HG02852 (cell line): ENCODE data around the gene FAM185A.
"Not testable (repeated sequence)": the region's sequence is repeated elsewhere in the genome, so short reads cannot be mapped to it uniquely, and the experiment has no call there.

Experiments used
- ATAC-seq: cut with Tn5 transposase; IDR thresholded peaks from one replicate; pipeline ENCODE4 v1.9.1; 2021; ENCODE audit warnings: mild to moderate bottlenecking, moderate library complexity; ENCODE audit not compliant: unreplicated experiment

Gene FAM185A

DNA sequence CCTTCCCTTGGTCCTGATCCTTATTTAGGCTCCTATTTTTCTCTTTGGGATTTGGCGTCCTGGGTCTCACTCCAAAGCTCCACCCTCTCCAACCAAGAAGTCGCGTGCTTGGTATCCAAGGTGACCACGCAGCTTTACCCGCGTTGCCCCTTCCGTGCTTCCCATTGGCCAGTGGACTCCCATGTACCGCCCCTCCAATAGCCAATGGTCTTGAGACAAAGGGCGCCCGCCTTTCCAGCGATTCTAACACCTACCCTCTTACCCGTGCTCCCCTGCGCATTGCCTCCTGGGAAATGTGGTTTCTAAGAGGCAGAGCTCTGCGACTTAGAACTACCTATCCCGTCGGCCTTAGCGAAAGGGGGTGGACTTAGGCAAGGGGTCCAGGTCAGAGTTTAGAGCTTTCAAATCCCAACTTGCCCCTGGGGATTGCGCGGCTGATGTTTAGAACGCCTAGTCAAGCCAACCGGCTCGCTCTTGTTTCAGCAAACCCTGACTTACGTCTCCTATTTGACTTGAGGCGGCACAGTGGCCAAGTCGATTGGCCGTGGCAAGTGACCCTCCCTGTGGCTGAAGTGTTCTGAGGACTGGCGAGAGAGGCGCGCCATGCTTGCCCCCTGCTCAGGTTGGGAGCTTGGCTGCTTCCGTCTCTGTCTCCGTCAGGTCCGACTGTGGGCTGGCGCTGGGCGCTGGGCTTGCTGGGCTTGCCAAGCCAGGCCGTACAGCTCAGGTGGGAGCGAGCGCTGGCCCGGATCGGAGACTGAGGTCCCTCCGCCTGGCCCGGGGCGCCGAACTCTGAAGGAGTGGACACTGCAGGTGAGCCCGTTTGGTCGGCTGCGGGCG lies at the start of gene FAM185A:
TSS of gene FAM185A (plus strand) at position 395 of the 840 bp plus-strand sequence. CDS start at position 604, 209 bp downstream.
- peak; percentile 97 for ATAC-seq

DNA sequence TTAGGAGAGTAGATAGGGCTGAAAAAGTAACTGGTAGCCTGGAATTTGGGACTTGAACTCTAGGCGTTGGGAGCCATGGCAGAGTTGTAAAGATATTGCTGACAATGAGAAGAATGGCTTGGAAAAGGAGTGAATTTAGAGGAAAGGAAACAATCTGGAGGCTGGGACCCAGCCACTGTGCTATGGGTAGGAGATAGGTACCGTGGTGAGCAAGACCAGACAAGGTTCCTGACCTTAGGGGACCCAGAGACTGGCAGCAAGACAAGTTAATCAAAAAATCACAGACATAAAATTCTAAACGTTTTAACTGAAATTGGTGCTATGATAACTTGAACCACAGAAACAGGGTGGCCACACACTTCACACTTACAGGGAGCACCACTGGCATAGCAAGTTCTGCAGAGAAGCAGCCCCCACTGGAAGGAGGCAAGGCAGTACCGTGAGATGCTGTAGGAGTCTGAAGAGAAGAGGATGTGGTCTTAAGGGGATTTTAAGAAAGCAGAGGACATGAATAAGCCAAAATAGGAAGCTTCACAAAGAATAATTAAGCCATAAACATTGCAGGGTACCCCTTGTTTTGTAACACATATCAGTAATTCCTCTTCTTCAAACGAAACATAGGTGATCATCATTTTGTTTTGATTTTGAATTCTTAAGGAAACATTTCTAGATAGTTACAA lies 35.6 kb upstream of the FAM185A start:
- peak; percentile 58 for ATAC-seq

DNA sequence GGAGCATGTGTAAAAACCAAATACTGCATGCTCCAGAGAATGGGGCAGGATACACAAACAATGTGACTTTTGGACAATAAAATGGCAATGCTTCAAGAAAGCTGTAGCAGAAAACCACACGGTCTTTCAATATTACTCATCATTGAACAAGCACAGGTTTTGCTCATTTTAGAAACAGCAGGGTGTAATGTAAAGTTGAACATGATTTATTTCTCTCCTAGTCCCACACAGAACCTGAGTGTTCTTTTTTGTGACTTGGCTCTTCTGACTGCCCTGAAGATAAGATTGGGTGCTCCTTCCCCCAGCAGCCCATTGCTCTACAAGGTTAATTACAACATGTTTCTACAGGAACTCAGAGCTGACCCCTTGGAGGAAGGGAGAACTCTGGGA lies 35.1 kb upstream of the FAM185A start:
- peak; percentile 84 for ATAC-seq

DNA sequence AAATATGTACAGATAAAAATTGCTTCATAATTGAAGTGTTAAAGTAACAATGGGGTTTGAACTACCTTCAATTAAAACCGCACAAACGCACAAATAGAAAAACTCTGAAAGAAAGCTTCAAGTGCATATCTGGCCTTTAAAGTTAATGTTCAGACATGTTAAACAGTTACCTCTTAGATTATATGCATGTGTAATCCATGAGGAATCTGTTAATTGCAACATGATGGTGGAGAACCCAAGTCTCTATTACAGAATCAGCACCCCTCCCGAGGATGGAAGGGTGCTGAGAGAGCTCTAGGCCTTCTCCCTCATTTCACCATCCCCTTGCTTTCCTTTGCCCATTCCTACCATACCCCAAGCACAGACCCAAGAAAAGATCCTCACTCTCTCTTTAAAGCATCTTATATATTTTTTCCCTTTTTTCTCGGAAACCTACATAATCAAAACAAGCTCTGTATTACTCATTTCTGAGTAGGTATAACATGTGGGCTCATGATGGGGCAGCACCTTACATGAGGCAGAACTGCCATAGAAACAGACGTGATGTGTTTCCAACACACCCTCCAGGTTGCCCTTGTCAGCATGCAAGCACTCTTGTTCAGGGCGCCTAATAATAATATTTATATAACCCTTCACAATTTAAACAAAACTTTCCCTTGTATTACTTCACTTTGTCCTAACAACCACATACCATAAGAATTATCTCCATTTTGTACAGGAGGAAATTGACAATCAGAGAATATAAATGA lies 33.9 kb upstream of the FAM185A start:
- not testable (repeated sequence) for ATAC-seq

DNA sequence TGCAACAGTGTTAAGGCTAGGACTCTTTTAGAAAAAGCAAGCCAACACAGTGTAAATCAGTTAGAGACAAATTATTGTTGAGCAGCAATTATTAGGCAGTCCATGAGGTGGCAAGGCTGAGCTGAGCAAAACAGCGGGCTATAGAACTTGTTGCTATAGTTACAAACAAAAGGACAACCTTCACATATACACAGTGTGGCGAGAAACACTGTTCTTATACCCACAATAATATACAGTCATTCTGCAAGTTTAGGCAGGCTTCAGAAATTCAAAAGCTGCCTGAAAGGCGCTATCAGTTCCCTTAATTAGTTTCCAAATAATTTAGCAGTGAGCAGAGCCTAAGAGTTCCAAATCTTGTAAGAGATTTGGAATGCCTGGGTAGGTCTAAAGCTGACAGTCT lies 33.1 kb upstream of the FAM185A start:
- peak; percentile 54 for ATAC-seq

DNA sequence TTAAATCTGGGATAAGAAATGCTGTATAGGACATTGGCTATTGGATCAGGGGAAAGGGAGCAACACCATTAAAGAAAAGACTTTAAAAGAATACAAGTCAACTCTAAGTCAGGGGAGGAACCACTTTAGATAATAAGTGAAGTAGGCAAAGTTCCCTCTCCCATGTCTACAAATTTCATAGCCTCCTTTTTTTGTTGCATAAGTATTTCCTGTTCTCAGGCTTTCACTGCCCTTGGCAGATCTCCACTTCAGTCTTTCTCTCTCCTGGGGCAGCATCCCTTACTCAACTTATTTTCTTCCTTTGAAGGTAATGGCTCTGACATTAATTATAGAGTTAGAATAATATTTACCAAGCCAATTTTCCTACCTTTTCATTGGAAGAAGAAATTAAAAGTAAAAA lies 30.3 kb upstream of the FAM185A start:
- not testable (repeated sequence) for ATAC-seq

DNA sequence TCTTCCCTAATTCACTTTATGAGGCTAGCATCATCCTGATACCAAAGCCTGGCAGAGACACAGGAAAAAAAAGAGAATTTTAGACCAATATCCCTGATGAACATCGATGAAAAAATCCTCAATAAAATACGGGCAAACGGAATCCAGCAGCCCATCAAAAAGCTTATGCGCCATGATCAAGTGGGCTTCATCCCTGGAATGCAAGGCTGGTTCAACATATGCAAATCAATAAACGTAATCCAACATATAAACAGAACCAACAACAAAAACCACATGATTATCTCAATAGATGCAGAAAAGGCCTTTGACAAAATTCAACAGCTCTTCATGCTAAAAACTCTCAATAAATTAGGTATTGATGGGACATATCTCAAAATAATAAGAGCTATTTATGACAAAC lies 22.6 kb upstream of the FAM185A start:
- ATAC-seq: not testable (repeated sequence)

DNA sequence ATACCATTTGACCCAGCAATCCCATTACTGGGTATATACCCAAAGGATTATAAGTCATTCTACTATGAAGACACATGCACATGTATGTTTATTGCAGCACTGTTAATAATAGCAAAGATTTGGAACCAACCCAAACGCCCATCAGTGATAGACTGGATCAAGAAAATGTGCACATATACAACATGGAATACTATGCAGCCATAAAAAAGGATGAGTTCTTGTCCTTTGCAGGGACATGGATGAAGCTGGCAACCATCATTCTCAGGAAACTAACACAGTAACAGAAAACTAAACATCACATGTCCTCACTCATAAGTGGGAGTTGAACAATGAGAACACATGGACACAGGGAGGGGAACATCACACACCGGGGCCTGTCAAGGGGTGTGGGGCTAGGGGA lies 19.1 kb upstream of the FAM185A start:
- ATAC-seq: not testable (repeated sequence)

DNA sequence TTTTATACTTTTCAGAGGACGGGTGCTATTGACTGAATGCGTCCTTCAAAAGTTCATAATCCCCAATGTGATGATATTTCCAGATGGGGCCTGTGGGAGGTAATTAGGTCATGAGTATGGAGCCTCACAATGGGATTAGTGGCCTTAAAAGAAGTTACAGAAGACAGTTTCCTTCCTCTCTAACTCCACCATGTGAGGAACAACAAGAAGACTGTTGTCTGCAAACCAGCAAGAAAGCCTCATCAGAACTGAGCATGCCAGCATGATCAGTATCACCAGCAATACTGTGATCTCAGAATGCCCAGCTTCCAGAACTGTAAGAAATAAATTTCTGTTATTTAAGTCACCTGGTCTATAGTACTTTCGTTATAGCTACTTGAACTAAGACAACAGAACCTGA lies 18.4 kb upstream of the FAM185A start:
- not testable (repeated sequence) for ATAC-seq

DNA sequence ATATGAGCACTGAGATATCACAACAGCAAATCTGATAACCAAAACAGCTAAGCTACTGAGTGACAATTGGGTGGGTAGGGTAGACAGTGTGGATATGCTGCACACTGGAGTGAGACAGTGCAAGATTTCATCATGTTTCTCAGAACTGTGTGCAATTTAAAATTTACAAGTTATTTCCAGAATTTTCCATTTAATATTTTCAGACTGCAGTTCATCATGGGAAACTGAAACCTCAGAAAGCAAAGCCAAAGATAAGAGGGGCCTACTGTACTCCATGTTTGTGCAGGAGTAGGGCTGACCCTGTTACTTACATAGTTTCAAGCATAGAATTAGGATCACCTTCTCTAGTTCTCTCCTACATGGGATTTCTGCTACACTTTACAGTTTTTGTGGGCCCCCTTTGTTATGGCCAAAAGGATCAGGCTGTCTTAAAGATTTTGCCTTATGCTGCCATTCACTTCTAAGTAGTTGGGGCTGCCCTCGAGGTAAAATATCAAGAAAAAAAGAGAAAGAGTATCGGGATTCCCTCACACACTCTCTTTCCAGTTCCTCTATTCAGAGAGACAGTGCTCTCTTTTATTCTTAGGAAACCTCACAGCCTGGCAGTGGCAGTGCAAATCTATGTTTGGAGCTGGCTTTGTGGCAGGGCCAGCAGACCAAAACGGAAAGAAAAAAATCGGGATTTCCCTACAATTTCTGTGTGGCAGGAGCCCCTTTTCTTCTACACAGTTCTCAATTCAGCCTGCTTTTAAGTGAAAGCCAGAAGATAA lies 6.6 kb upstream of the FAM185A start:
- not testable (repeated sequence) for ATAC-seq

DNA sequence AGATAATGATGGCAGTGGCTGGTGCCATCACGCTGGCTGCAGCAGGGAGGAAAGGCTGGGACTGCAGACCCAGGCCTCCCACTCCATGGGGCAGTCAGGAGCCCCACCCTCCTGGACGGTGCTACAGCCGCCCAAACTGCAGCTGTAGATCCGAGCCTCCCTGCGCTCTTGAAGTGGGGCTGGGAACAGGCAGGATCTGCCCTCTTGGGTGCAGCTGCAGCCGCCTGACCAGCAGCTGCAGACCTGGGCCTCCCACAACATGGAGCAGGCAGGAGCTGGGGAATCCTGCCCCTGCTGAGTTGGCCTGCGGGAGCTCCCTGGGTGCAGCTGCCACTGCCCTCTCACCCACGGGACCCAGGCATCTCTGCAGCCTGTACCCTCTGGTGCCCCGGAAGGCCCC lies 4.9 kb upstream of the FAM185A start:
- not testable (repeated sequence) for ATAC-seq

DNA sequence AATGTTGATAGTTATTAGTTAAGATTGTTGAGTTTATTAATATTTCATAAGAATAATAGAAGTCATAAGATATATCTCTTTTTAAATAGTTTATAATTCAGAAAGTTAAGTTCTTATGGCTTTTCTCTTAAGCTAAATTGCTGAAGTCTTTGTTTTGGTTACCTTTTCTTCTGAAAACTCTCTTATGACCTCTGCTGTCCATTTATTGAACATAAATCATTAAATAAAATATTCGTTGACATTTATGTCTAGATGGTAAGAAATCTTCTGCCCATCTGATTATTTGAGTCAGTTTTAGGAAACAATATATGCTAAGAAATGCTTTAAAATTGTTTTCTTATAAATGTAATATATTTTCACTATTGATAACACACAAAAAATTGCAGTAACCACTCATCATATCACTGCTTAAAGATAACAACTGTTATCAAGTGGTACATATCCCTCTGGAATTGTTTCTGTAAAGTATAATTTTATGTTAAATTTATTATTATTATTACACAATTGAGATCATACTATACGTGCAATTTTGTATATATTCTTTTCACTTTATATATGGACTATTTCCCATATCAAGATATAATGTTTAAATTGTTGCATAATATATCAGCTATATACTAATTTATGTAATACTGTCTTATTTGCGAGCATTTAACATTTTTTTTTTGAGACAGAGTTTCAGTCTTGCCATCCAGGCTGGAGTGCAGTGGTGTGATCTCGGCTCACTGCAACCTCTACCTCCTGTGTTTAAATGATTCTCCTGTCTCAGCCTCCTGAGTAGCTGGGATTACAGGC lies 3.1 kb upstream of the FAM185A start:
- ATAC-seq: not testable (repeated sequence)

DNA sequence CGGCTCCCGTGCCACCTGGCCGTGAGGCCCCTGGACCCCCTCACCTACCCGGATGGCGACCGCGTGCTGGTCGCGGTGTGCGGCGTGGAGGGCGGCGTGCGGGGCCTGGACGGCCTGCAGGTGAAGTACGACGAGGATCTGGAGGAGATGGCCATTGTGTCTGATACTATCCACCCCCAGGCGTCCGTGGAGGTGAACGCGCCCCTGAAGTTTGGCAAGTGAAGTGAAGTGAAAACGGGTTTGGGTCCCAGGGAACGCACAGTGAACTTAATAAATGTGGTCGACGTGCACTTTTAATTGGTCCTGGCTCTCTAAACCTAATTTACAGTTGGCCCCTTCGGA lies 617 bp downstream of the FAM185A start:
- ATAC-seq: not testable (repeated sequence)

DNA sequence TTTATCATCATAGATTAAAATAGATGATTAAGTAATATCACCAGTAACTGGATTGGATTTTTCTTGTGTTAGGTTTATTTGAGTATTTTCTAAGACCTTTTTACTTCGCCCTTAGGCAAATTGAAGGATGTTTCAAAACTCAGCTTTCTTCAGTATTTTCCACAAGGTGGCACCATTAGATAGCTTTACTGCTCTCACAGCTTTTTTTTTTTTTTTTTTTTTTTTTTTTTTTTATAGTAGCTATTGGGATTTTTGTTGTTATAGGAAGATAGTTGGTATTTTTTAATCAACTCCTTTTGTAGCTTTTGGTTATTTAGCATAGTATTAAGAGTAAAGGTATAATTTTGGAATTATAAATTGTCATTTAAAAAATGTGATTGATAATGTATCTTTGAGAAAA lies 9.4 kb downstream of the FAM185A start:
- ATAC-seq: not testable (repeated sequence)

DNA sequence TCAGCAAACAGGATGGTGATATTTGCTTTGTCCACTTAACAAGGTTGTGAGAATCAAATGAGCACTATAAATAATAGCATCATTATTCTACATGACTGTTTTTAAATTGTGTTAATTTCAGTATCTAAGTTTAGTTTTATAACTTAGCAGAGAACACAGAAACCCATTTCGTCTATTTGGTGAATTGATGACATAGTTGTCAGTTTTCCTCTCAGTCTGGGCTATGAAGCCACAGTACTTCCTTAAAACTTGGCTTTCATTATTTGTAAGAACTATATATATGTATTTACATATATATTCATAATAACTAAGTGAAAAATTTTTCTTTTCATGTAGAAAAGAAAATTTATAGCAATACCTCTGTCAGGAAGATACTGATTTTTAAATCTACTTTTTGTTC lies 11.1 kb downstream of the FAM185A start:
- ATAC-seq: not testable (repeated sequence)

DNA sequence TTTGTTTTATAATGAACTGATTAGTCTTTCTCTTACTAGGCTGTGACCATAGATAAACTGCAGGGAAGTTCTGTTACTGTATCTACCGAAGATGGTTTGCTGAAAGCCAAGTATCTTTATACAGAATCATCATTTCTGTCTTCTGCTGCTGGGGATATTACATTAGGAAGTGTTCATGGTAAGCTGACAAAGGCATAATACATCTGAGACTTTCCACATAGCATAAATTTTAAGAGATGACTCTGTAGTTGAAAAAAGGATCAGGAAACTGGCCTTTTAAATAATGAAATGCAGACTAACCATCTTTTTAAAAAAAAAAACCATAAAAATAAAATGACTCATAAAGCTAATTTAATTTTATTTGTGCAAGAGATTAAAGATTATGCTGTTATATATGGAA lies 12.4 kb downstream of the FAM185A start:
- ATAC-seq: not testable (repeated sequence)

DNA sequence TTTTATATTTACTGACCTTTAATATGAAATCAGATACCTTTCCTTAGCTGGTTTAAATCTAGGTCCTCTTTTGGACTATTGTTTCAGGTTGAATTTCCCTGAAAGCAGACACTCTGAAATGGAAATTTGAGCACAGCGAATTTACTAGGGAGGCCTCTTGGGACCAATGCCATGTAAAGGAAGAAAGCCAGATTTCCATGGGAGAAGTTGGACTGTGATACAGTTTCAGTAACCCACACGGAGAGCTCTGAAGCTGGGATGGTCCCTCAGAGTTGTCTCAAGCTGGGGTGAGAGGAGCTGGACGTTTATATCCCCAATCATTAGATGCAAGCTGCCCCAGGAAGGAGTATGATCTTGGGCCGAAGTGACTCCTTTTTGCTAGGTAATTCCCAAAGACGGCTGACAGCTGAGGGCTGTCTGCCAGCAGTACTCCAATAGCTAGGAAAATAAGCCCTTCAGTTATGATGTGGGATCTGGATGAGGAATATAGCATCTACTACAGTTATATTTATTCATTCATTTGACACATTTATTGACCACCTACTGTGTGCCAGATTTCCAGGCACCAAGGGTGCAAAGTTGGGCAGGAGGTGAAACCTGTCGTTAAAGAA lies 14.6 kb downstream of the FAM185A start:
- ATAC-seq: not testable (repeated sequence)

DNA sequence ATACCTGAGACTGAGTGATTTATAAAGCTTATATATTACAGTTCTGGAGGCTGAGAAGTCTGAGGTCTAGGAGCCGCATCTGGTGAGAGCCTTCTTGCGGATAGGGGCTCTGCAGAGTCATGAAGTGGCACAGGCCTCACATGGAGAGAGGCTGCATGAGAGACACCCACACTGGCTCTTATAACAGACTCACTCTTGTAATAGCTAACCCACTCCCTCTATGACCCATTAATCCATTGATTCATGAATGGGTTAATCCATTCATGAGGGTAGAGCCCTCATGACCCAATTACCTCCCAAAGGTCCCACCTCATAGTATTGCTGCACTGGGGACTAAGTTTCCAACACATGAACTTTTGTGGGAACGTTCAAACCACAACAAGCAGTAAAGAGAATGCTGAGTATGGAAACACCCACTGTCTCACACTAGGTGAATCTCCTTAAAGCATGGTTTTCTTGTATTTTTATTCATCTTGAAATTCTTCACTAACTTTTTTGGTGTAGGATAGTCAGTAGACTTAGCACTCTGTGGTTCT lies 20.9 kb downstream of the FAM185A start:
- ATAC-seq: not testable (repeated sequence)

DNA sequence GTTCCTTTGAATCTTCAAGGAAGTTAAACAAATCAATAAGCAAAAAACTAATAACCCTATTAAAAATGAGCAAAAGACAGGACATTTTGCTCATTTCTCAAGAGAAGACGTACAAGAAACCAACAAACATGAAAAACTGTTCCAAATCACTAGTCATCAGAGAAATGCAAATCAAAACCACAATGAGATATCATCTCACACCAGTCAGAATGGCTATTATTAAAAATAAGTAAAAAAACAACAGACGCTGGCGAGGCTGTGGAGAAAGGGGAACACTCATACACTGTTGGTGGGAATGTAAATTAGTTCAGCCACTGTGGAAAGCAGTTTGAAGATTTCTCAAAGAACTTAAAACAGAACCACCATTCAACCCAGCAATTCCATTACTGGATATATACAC lies 21.7 kb downstream of the FAM185A start:
- not testable (repeated sequence) for ATAC-seq
